HepG2 (cell line): ENCODE measurements around the gene WBP1. TPM values are rescaled to one million over a fixed set of nuclear protein-coding genes. Genes with fewer than 3 reads are reported as not detected.

Experiments
- BRD4 ChIP-seq: sonication (generic); formaldehyde crosslinking; IDR thresholded peaks from 2 replicates; pipeline ENCODE4 v1.4.0; 2020; ENCODE audit warnings: missing genetic modification reagents
- CEBPB ChIP-seq: IDR thresholded peaks from 2 replicates; pipeline ENCODE4 v1.6.1; 2011; ENCODE audit warnings: low read depth, low read length, improper control_type of control experiment, borderline replicate concordance
- MIXL1 ChIP-seq: IDR thresholded peaks from 2 replicates; pipeline ENCODE4 v1.6.1; 2016
- NR3C1 ChIP-seq: sonication (generic); formaldehyde crosslinking; IDR thresholded peaks from 2 replicates; pipeline ENCODE4 v1.4.0; 2020; ENCODE audit warnings: missing genetic modification reagents
- RBM22 ChIP-seq: fragments of 200-400 bp; formaldehyde crosslinking; optimal IDR thresholded peaks from 2 replicates; pipeline ENCODE3; 2017; ENCODE audit warnings: mild to moderate bottlenecking, low read length, moderate library complexity
- RFX1 ChIP-seq: fragments of 450-650 bp; IDR thresholded peaks from 2 replicates; pipeline ENCODE4 v1.6.1; 2017
- ZIK1 ChIP-seq: sonication (generic); formaldehyde crosslinking; IDR thresholded peaks from 2 replicates; pipeline ENCODE4 v1.5.0; 2020; ENCODE audit warnings: mild to moderate bottlenecking, low read depth, missing genetic modification reagents, borderline replicate concordance
- ZNF224 ChIP-seq: sonication (generic); formaldehyde crosslinking; IDR thresholded peaks from 2 replicates; pipeline ENCODE4 v1.5.0; 2020; ENCODE audit warnings: mild to moderate bottlenecking, missing genetic modification reagents
- ZNF577 ChIP-seq: sonication (generic); formaldehyde crosslinking; IDR thresholded peaks from 2 replicates; pipeline ENCODE4 v1.4.0; 2020; ENCODE audit warnings: mild to moderate bottlenecking, low read depth, missing genetic modification reagents, borderline replicate concordance
- ZNF737 ChIP-seq: sonication (generic); formaldehyde crosslinking; IDR thresholded peaks from 2 replicates; pipeline ENCODE4 v1.5.0; 2020; ENCODE audit warnings: missing genetic modification reagents, mild to moderate bottlenecking, borderline replicate concordance
- ZNF891 ChIP-seq: sonication (generic); formaldehyde crosslinking; IDR thresholded peaks from 2 replicates; pipeline ENCODE4 v1.5.0; 2020; ENCODE audit warnings: mild to moderate bottlenecking, missing genetic modification reagents
- polyA plus RNA-seq, 8 experiments: library from polyadenylated mRNA; depleted of rRNA in 3 of 8; stranded (reverse) in 7 of 8; unstranded in 1 of 8; fragments of >200 nt; fragmentation: Illumina TruSeq in 4 of 8; extraction: Trizol in 4 of 8; gene quantifications; 2 replicates each; pipeline versions ENCODE4 v1.2.1 to v1.2.3, GENCODE V29; 2011 to 2016; ENCODE audit warnings: low read depth in 4 of 8, missing spikeins in 1 of 8, mixed read lengths in 1 of 8; ENCODE audit not compliant: insufficient read depth in 1 of 8
- total RNA-seq, 5 experiments: library from RNA; depleted of rRNA; stranded (reverse); fragments of >200 nt; fragmentation: Illumina TruSeq; extraction: Trizol; gene quantifications; 2 replicates each; pipeline ENCODE4 v1.2.3, GENCODE V29; 2016; ENCODE audit warnings: low read depth in 1 of 5
- TF ChIP-seq, protein P1 (sequence below): sonication (generic); formaldehyde crosslinking; IDR thresholded peaks from 2 replicates; pipeline ENCODE4 v1.4.0; 2020; ENCODE audit warnings: mild to moderate bottlenecking, missing genetic modification reagents
- TF ChIP-seq, protein P2 (sequence below): sonication (generic); formaldehyde crosslinking; IDR thresholded peaks from 2 replicates; pipeline ENCODE4 v1.5.1; 2020; ENCODE audit warnings: missing genetic modification reagents, mild to moderate bottlenecking, borderline replicate concordance
- TF ChIP-seq, protein P3 (sequence below): sonication (generic); formaldehyde crosslinking; IDR thresholded peaks from 2 replicates; pipeline ENCODE4 v1.4.0; 2020; ENCODE audit warnings: missing genetic modification reagents, borderline replicate concordance
- TF ChIP-seq, protein P4 (sequence below): IDR thresholded peaks from 2 replicates; pipeline ENCODE4 v1.4.0; 2020; ENCODE audit warnings: mild to moderate bottlenecking, missing genetic modification reagents
- TF ChIP-seq, protein P5 (sequence below): sonication (generic); formaldehyde crosslinking; IDR thresholded peaks from 2 replicates; pipeline ENCODE4 v1.4.0; 2020; ENCODE audit warnings: missing genetic modification reagents, mild to moderate bottlenecking, borderline replicate concordance

WBP1 gene
- total and polyA plus RNA-seq, 2 of the 13 experiments (the other 11 are each of a cell fraction or from before 2014, with no cell fraction given), result 38.8 to 85.7 TPM

DNA sequence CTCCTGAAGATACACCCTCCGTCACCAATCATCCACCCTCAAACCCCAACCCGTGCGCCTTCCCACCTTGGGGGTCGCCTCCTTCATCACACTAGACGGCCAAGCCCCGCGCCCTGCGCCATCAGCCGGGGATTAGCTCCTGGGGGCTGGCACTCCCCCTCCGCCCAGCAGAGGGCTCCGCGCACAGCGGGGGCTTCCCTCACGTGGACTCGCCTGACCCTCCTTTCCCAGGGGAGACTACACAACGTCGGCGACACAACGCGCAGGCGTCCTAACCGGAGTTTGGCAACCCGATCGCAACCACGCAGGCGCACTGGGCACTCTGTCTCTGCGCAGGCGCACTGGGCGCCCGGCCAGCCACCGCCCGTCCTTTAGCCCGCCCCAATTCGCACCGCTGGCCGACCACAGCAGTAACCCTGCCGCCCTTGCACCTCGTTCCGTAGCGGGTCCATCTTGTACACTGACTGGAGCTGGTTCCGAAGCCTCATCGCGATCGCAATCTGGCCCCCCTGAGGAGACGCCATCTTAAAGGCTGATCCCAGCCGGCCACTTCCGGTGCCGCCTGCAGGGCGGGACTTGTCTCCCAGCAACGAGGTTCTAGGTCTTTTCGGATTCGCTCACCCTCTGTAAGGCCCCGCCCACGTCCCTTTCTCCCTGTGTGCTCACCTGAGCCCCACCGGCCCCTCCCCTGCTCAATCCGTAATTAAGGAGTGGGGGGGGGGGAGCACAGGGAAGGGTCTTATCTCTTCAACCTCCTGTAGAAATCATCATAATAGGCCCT, 49.1 kb downstream of the WBP1 start, which contains the start of gene PCGF1 (continued):
- peak; percentile 83; the same call in 1 of the 2 replicates for TF ChIP-seq ZNF891 (CRISPR knock-in tag)
- TF ChIP-seq, protein P1, sequence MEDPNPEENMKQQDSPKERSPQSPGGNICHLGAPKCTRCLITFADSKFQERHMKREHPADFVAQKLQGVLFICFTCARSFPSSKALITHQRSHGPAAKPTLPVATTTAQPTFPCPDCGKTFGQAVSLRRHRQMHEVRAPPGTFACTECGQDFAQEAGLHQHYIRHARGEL (CRISPR knock-in tag), result peak; percentile 10; the same call in 1 of the 2 replicates
- TF ChIP-seq ZIK1 (CRISPR knock-in tag), result peak; percentile 96
- TF ChIP-seq, protein P2, sequence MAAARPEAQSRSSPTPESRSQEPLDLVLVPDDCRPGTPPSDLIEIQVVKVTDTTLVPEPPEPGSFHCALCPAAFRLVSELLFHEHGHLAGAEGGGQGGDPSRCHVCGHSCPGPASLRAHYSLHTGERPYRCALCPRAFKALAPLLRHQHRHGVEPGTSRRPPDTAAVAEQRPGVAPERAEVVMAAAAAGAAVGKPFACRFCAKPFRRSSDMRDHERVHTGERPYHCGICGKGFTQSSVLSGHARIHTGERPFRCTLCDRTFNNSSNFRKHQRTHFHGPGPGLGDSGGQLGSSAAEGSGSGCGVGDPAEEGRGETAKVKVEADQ (CRISPR knock-in tag), result peak; percentile 93
- TF ChIP-seq, protein P3, sequence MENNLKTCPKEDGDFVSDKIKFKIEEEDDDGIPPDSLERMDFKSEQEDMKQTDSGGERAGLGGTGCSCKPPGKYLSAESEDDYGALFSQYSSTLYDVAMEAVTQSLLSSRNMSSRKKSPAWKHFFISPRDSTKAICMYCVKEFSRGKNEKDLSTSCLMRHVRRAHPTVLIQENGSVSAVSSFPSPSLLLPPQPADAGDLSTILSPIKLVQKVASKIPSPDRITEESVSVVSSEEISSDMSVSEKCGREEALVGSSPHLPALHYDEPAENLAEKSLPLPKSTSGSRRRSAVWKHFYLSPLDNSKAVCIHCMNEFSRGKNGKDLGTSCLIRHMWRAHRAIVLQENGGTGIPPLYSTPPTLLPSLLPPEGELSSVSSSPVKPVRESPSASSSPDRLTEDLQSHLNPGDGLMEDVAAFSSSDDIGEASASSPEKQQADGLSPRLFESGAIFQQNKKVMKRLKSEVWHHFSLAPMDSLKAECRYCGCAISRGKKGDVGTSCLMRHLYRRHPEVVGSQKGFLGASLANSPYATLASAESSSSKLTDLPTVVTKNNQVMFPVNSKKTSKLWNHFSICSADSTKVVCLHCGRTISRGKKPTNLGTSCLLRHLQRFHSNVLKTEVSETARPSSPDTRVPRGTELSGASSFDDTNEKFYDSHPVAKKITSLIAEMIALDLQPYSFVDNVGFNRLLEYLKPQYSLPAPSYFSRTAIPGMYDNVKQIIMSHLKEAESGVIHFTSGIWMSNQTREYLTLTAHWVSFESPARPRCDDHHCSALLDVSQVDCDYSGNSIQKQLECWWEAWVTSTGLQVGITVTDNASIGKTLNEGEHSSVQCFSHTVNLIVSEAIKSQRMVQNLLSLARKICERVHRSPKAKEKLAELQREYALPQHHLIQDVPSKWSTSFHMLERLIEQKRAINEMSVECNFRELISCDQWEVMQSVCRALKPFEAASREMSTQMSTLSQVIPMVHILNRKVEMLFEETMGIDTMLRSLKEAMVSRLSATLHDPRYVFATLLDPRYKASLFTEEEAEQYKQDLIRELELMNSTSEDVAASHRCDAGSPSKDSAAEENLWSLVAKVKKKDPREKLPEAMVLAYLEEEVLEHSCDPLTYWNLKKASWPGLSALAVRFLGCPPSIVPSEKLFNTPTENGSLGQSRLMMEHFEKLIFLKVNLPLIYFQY (CRISPR knock-in tag), result no peak; the same call in 1 of the 2 replicates
- TF ChIP-seq CEBPB, result peak; percentile 92
- TF ChIP-seq RFX1, result peak; percentile 97
- peak; percentile 81 for TF ChIP-seq MIXL1
- TF ChIP-seq, protein P4, sequence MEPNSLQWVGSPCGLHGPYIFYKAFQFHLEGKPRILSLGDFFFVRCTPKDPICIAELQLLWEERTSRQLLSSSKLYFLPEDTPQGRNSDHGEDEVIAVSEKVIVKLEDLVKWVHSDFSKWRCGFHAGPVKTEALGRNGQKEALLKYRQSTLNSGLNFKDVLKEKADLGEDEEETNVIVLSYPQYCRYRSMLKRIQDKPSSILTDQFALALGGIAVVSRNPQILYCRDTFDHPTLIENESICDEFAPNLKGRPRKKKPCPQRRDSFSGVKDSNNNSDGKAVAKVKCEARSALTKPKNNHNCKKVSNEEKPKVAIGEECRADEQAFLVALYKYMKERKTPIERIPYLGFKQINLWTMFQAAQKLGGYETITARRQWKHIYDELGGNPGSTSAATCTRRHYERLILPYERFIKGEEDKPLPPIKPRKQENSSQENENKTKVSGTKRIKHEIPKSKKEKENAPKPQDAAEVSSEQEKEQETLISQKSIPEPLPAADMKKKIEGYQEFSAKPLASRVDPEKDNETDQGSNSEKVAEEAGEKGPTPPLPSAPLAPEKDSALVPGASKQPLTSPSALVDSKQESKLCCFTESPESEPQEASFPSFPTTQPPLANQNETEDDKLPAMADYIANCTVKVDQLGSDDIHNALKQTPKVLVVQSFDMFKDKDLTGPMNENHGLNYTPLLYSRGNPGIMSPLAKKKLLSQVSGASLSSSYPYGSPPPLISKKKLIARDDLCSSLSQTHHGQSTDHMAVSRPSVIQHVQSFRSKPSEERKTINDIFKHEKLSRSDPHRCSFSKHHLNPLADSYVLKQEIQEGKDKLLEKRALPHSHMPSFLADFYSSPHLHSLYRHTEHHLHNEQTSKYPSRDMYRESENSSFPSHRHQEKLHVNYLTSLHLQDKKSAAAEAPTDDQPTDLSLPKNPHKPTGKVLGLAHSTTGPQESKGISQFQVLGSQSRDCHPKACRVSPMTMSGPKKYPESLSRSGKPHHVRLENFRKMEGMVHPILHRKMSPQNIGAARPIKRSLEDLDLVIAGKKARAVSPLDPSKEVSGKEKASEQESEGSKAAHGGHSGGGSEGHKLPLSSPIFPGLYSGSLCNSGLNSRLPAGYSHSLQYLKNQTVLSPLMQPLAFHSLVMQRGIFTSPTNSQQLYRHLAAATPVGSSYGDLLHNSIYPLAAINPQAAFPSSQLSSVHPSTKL (CRISPR knock-in tag), result peak; percentile 46; the same call in 1 of the 2 replicates
- TF ChIP-seq ZNF224 (CRISPR knock-in tag), result 0 out of 2 replicates have a peak, but pooled peaks have one; percentile 15
- TF ChIP-seq ZNF577 (CRISPR knock-in tag), result 0 out of 2 replicates have a peak, but pooled peaks have one; percentile 17
- no peak for TF ChIP-seq ZNF737 (CRISPR knock-in tag)
- TF ChIP-seq, protein P5, sequence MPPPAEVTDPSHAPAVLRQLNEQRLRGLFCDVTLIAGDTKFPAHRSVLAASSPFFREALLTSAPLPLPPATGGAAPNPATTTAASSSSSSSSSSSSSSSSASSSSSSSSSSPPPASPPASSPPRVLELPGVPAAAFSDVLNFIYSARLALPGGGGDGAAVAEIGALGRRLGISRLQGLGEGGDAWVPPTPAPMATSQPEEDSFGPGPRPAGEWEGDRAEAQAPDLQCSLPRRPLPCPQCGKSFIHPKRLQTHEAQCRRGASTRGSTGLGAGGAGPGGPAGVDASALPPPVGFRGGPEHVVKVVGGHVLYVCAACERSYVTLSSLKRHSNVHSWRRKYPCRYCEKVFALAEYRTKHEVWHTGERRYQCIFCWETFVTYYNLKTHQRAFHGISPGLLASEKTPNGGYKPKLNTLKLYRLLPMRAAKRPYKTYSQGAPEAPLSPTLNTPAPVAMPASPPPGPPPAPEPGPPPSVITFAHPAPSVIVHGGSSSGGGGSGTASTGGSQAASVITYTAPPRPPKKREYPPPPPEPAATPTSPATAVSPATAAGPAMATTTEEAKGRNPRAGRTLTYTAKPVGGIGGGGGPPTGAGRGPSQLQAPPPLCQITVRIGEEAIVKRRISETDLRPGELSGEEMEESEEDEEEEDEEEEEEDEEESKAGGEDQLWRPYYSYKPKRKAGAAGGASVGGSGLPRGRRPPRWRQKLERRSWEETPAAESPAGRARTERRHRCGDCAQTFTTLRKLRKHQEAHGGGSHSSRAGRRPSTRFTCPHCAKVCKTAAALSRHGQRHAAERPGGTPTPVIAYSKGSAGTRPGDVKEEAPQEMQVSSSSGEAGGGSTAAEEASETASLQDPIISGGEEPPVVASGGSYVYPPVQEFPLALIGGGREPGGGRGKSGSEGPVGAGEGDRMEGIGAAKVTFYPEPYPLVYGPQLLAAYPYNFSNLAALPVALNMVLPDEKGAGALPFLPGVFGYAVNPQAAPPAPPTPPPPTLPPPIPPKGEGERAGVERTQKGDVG, result peak; percentile 63; the same call in 1 of the 2 replicates
- peak; percentile 91; the same call in 1 of the 2 replicates for TF ChIP-seq BRD4 (CRISPR knock-in tag)
- TF ChIP-seq RBM22, result peak; percentile 85
- no peak for TF ChIP-seq NR3C1 (CRISPR knock-in tag)
